ENCODE results near the gene TLL1. TPM values are rescaled to one million over a fixed set of nuclear protein-coding genes. Genes with fewer than 3 reads are reported as not detected.

The TLL1 gene
- total RNA-seq, 2 experiments from 2014 or later, result 0.44 to 3.9 TPM

DNA sequence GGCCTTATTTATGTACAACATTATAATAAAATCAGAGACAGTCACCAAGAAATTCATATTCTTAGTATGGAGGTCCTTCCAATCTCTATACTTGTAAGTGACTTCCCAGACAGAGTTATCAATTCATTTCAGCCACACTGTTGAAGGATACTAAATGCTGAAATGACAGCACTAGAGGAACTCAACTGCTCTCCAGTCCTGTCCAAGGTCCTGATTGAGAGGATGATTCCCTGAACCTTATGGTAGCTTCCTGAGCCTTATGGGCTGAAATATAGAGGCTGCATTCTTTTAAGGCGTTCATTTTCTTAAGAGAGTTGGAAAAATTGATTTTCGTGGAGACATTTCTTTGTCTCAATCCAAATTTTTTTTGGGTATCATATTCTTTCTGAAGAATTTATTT lies 205.9 kb downstream of the TLL1 start:
- Histone ChIP-seq H3K36me3 (ENCODE audit: insufficient read depth, low read length) (no peaks in the 10 kb centered on the region), H3K79me2 (ENCODE audit: insufficient read depth, low read depth, low read length) (no peaks in the 10 kb centered on the region), H3K9me3 (ENCODE audit: low read length) (no peaks in the 10 kb centered on the region), H2AFZ (ENCODE audit: low read length) (no peak overlapping the region), H3K9me2 (ENCODE audit: insufficient read depth, low read length) (no peaks in the 10 kb centered on the region), H3K27ac (ENCODE audit: low read depth, low read length, poor library complexity, severe bottlenecking) (no peak overlapping the region), H3K4me1 (ENCODE audit: insufficient read depth, low read length, poor library complexity, severe bottlenecking) (no peaks in the 10 kb centered on the region), H3K4me3 (ENCODE audit: low read depth, low read length, poor library complexity, severe bottlenecking) (no peak overlapping the region), H3K4me2 (ENCODE audit: low read length) (no peak overlapping the region), H4K20me1 (ENCODE audit: insufficient read depth, low read length) (no peaks in the 10 kb centered on the region)
- no peak for DNase-seq (ENCODE audit: low spot score)
- CTCF ChIA-PET (ENCODE audit: unreplicated experiment), result no interaction called here
- TF ChIP-seq CTCF (conservative IDR thresholded peaks at IDR 0.05; ENCODE audit: low read length), result no peak
- no peak for TF ChIP-seq EZH2phosphoT487 (IDR thresholded peaks at IDR 0.05; ENCODE audit: borderline replicate concordance, low read depth, low read length)
- intact Hi-C loops (cut with micrococcal nuclease; ENCODE audit: unreplicated experiment), result no loop called here
- no TSS peak for BruUV-seq (replicated peaks)
- POLR2A ChIA-PET, result no interaction called here

DNA sequence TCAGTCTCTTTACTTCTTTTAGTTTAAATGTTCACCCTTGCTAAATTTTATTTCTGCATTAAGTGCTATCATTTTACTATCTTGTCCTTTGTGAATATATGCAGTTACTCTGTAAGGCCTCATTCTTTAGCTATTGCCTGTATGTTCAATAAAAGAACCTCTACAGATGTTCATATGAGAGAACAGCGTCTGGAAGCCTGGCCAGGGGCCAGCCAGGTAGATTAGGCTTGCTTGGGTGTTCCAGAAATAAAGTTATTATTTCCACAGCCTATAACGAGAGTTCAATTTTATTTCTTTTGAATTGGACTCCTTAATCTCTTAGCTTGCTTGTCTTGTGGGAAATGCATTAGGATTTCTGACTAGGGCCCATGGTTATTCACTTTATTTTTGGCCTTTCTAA lies 214.5 kb downstream of the TLL1 start:
- Histone ChIP-seq H3K4me1 (ENCODE audit: insufficient read depth, low read length, poor library complexity, severe bottlenecking) (no peaks in the 10 kb centered on the region), H2AFZ (ENCODE audit: low read length) (no peak overlapping the region), H3K36me3 (ENCODE audit: insufficient read depth, low read length) (no peaks in the 10 kb centered on the region), H3K27ac (ENCODE audit: low read depth, low read length, poor library complexity, severe bottlenecking) (no peak overlapping the region), H3K9me2 (ENCODE audit: insufficient read depth, low read length) (no peaks in the 10 kb centered on the region), H3K4me2 (ENCODE audit: low read length) (no peak overlapping the region), H3K9me3 (ENCODE audit: low read length) (no peaks in the 10 kb centered on the region), H4K20me1 (ENCODE audit: insufficient read depth, low read length) (no peaks in the 10 kb centered on the region), H3K4me3 (ENCODE audit: low read depth, low read length, poor library complexity, severe bottlenecking) (no peak overlapping the region), H3K79me2 (ENCODE audit: insufficient read depth, low read depth, low read length) (no peaks in the 10 kb centered on the region)
- DNase-seq (ENCODE audit: low spot score), result no peak
- intact Hi-C loops (cut with micrococcal nuclease; ENCODE audit: unreplicated experiment), result loop anchor here (10.0 kb wide), 2 partner anchors 943 to 1023 kb away; no protein-coding TSS in a partner anchor
- no peak for TF ChIP-seq CTCF (conservative IDR thresholded peaks at IDR 0.05; ENCODE audit: low read length)
- ChIA-PET CTCF (ENCODE audit: unreplicated experiment) (no interaction called here), POLR2A (interaction anchor here (0.5 to 1.6 kb wide), 7 partner anchors 18 to 1026 kb away, joined by 3 to 4 read pairs (median 3); no protein-coding TSS in a partner anchor)
- no TSS peak for BruUV-seq (replicated peaks)

DNA sequence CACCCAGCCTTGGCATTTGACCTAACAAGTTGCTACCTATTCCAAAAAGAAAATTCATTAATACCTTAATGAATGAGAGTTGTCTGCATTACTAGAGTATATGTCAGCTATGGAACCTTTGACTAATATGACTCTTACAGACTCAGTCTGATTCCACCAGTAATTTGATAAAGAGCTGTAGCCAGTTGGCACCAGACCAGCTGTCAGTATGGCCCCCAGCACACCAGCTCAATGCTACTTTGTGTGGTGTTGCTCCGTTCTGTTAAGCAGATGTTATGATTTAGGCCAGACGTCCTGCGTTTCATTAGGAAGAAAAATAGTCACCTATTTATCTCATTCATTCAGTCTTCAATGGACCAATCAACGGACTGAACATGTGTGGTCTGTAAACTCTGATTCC lies 215.5 kb downstream of the TLL1 start:
- ChIA-PET POLR2A (interaction anchor here (0.7 to 1.0 kb wide), 2 partner anchors 19 to 546 kb away, joined by 3 read pairs; no protein-coding TSS in a partner anchor), CTCF (ENCODE audit: unreplicated experiment) (no interaction called here)
- Histone ChIP-seq H3K4me1 (ENCODE audit: insufficient read depth, low read length, poor library complexity, severe bottlenecking) (no peaks in the 10 kb centered on the region), H3K4me3 (ENCODE audit: low read depth, low read length, poor library complexity, severe bottlenecking) (no peak overlapping the region), H3K4me2 (ENCODE audit: low read length) (no peak overlapping the region), H3K9me3 (ENCODE audit: low read length) (no peaks in the 10 kb centered on the region), H3K36me3 (ENCODE audit: insufficient read depth, low read length) (no peaks in the 10 kb centered on the region), H3K27ac (ENCODE audit: low read depth, low read length, poor library complexity, severe bottlenecking) (no peak overlapping the region), H4K20me1 (ENCODE audit: insufficient read depth, low read length) (no peaks in the 10 kb centered on the region), H3K79me2 (ENCODE audit: insufficient read depth, low read depth, low read length) (no peaks in the 10 kb centered on the region), H3K9me2 (ENCODE audit: insufficient read depth, low read length) (no peaks in the 10 kb centered on the region), H2AFZ (ENCODE audit: low read length) (no peak overlapping the region)
- TF ChIP-seq CTCF (conservative IDR thresholded peaks at IDR 0.05; ENCODE audit: low read length) (no peak), EZH2phosphoT487 (IDR thresholded peaks at IDR 0.05; ENCODE audit: borderline replicate concordance, low read depth, low read length) (no peak)
- no peak for DNase-seq (ENCODE audit: low spot score)
- BruUV-seq (replicated peaks), result no TSS peak
- intact Hi-C loops (cut with micrococcal nuclease; ENCODE audit: unreplicated experiment), result loop anchor here (10.0 kb wide), 2 partner anchors 944 to 1024 kb away; no protein-coding TSS in a partner anchor
